NCI-H2227 (cell line): ENCODE measurements around the gene P2RX3.
A peak's percentile ranks its signal among the peaks of the same experiment; 100 is the strongest.

Experiments
- DNase-seq: peaks from one replicate; lab custom pipeline; 2025; ENCODE audit not compliant: unreplicated experiment; lab: John Stamatoyannopoulos, UW

The P2RX3 gene

DNA sequence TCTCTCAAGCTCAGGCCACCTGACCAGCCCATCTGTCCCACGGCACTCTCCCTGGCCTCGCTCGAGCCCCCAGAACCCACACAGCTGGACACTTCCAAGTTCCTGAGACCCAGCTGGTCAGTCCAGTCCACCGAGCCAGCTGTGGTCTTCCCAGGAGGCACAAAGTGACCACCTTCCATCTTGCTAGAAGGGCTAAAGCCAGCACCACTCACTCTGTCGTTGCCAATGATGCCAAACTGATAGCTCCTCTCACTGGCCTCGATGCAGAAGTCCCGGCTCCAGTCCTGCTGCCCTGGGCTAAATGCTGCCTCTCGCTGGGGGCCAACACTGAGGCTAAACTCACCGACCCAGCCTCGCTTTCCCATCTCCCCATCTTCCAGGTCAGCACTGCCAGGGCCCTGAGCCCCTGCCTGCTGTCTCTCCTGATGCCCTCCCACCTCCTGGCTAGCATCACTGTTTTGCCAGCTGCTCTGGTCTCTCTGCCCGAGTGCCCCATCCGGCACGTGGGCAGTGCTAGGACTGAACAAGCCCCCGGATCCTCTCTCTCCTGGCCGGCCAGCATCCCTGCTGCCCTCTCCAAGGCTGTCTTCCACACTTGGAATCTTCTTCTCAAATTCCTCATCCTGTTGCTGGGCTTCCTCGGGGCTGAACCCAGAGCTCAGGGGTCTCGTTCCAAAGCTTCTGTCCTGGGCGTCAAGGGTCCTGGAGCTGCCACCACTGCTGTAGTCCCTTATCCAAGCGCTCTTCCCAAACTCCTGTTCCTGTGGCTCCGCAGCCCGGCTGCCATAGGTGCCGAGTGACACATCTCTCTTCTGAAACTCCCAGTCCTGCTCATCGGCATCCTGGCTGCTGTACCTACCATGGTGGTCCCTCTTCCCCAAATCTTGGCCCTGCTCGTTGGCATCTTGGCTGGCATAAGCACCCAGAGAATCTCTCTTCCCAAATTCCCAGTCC lies 28.8 kb upstream of the P2RX3 start:
- DNase-seq = no peak

DNA sequence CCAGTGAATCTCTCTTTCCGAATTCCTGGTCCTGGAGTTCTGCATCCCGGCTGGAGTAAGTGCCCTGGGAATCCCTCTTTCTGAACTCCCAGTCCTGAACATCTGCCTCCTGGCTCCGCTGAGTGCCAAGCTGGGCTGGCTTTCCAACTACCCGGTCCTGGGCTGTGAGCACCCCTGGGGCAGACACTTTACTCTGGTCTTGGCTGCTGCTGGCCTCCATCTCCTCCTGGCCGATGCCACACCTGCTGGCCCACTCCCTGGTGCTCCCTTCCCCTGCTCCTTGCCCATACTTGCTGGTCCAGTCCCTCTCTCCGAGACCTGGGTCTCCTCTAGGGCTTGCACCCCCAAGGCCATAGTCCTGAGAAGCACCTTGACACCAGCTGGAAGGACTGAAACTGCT lies 28.1 kb upstream of the P2RX3 start:
- DNase-seq = no peak

DNA sequence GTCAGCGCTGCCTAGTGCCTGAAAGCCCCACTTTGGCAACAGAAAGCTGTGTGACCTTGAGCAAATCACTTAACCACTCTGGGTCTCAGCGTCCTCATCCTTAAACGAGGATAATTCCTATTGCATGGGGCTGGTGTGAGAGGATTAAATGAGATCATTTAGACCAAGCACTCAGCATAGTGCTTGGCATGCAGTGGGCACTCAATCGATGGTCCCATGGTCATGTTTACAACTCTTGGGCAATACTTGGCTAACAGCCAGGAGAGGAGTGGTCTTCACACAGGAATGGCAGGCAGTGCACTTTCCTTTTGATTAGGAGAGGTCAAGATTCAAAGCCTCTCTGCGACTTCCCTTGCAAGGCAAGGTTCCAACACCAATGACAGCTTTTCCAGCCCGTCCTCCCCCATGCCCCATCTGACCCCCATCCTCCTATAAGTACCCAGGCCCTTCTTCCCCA lies 27.5 kb upstream of the P2RX3 start:
- DNase-seq = peak; percentile 68

DNA sequence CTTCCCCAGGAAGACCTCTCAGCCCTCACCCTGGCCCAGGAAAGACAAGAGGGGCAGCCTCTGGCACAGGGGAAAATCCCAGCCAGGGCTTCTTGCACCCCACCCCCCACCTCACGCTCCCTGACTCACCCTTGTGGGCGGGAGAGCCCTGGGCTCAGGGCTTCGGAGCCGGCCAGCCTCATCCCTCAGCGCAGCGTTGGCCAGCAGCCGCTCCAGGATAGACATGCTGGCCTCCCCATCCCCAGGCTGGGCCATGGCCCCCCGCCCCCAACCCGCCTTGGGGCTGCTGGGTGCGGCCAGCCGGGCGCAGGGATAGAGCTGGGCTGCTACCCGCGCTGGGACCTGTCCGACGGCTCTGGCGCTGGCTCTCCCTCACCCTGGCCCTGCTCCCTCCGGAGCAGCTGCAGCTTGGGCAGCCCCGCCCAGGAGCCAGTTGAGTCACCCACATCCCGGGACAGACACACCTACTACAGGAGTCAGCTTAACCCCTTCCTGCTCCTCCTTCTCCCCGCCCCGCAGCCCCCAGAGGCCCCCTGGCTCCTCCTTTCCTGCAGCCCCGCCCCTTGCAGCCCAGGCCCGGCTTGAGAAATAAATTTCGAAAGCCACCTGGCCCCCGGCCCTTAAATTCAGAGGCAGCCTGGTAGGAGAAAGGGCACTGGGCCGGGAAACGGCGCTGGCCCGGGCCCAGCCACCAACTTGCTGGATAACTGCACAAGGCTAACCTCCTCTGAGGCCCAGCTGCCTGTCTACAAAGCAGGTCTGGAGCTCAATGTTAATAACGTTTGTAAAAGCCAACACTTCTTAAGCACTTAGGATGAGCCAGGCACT lies 26.8 kb upstream of the P2RX3 start:
- peak; percentile 78 for DNase-seq

DNA sequence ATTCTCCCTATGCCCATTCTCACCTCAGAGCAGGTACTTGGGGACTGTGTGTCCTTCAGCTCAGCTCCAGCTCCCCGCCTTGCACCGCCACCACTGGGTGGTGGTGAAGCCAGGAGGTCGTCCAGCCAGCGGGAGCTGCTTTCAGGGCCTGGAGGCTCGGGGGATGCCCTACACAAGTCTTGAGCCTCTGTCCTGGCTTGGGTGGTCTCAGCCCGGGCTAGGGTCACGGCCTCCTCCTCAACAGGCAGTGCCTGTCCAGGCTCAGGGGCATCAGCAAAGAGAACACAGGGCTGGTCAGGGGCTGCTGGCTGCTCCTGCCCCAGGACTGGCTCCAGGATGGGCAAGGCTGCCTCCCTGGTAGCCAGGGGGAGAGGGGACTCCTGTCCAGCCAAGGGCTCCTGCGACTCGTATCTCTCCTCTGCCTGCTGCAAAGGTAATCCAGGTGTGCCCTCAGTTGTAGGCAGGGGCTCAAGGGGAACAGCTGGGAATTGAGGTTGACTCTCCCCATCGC lies 25.6 kb upstream of the P2RX3 start:
- DNase-seq = no peak

DNA sequence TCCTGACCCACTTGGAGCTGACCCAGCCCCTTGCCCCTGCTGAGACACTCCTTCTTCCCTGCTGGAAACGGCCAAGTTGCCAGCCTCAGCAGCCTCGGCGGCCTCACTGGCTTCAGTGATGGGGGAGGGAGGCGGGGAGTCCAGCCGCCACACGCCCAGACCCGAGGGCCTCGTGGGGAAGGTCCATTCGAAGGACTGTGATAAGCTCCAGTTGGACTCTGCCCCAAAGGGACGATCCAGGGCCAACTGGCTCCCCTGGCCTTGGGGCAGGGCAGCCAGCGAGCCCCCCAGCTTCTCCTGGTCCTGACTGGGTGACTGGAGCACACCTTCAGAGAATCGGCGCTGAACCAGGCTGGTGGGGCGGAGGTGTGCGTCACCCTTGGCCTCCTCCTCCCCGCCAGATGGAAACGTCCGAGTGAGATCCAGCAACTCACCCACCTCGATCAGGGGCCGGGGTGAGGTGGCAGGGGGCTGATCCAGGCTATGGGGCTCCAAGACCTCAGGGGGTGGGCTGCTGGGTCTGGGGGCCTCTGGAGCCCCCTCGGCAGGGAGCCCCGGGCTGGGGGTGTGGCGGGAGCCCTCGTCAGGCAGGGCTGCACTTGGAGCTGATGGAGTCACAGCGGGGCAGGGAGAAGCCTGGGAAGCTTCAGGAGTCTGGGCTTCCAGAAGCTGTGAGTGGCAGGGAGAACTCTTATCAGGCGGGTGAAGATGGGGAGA lies 24.9 kb upstream of the P2RX3 start:
- DNase-seq = no peak

DNA sequence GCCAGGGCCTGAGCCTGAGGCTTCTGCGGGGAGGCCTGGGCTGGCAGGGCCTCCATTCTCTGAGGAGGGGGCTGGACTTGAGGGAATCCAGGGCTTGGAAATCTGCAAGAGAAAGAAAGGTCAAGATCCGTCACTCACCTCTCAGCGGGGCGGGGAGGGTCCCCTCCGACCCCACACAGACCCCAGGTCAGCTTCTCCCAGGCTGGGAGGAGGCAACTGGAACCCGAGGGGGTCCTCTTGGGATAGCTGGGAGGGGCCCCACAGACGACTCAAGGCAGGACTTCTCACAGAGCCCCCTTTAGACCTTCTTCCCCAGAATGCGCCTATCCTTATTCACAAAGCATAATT lies 24.4 kb upstream of the P2RX3 start:
- no peak for DNase-seq

DNA sequence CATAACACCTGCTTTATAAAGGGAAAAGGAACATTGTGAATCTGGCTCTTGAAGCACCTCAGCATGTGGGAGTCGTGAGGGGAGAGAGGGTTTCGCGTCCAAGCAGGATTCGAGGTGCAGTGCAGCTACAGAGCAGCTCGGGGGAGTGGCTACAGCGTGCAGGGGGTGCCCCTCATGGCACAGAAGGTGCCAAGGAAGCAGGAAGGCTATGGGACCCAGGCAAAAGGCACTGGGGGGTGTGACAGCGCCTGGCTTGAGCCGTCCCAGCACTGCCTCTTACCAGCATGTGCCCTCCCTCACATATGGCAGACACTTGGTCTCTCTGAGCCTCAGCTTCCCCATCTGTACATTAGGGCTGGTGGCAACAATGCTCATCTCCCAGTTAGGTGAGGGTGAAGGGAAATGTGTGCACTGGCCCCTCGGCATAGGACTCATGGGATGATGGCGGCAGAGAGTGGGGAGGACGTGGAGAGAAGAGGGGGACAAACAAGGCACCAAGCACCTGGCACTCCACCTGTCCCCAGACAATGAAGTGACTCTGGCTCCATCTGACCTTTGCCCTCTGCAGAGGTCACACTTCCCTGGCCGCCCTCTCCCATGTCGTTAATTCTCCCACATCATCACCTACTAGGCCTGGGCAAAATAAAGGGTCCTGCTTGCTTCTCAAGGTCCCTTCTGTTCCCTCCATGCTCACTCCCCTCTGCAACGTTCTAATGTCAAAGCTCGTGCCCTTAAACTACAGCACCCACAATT lies 23.8 kb upstream of the P2RX3 start:
- DNase-seq = no peak

DNA sequence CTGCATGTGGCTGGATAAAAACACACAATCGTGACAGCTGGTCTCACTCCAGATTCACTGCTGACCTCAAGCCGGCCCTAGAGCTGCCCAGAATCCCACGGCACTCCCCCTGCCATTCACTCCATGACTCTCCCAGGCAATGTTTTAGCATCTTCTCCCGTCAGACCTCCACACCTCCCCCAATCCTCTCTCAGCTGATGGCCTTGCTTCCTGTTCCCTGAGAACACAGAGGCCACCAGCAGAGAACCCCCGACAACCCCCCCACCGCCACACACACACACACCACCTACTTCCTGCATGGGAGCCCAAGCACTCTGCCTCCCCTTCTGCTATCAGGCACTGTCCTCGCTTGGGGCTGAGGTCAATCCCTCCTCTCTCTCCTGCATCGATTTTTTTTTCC lies 22.7 kb upstream of the P2RX3 start:
- peak; percentile 62 for DNase-seq

DNA sequence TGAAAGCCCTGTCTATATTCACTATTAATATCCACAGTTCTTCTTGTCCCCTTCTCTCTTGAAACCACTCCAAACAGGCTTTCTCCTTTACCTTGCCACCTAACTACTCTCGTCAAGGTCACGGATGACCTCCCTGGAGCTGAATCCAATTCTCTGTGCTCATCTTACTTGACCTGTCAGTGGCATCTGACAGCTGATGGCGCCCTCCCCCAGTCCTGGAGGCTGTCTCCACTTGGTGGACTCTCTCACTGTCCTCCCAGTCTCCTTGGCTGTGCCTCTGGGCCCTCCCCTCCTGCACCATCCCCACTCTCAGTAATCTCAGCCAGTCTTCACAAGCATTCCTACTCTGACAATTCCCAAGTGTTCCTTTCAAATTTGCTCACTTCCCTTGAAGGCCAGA lies 22.1 kb upstream of the P2RX3 start:
- peak; percentile 60 for DNase-seq

DNA sequence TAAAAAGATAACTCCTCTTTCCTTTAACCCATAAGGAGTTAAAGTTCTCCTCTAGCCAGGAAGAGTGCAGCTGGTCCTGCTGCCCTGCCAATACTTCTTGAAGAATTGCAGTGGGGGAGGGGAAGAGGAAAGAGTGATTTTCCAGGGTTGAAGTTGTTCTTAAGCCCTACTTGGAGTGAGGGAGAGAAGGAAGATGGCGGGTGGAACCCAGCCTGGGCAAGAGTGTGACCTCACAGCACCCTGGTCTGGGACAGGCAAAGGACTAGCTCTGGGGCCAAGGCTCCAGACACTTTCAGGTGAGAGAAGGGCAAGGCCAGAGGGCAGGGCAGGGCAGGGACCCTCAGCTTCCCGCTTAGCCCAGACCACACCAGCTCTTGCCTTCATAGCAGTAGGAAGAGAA lies 20.0 kb upstream of the P2RX3 start:
- no peak for DNase-seq

DNA sequence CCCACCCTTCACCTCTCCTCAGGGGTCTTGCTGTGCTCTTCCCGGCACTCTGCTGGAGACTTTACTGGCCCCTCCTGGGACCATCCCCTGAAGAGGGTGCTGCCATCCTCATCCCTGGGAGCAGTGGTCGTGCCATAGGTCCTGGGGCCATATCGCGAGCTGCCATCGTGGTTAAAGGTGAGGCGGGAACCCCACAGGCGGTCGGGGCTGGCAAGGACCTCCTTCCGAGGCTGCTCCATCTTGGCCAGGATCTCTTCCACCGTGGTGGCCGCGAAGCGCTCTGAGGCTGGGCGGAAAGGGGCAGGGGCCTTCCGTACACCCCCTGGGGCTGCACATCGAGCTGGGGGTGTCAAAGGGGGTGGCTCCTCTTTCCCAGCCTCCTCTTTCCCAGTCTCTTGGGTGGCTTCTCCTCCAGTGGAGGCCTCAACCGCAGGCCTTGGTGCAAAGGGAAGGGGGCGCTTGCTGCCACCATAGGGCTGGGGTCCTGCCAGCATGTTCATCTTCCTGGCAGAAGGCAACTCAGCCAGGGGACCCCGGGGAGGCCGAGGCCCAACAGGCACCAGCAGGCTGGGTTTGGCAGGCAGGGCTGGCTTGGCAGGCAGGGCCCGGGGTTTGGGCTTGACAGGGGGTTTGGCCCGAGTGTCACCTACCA lies 18.0 kb upstream of the P2RX3 start:
- DNase-seq = no peak

DNA sequence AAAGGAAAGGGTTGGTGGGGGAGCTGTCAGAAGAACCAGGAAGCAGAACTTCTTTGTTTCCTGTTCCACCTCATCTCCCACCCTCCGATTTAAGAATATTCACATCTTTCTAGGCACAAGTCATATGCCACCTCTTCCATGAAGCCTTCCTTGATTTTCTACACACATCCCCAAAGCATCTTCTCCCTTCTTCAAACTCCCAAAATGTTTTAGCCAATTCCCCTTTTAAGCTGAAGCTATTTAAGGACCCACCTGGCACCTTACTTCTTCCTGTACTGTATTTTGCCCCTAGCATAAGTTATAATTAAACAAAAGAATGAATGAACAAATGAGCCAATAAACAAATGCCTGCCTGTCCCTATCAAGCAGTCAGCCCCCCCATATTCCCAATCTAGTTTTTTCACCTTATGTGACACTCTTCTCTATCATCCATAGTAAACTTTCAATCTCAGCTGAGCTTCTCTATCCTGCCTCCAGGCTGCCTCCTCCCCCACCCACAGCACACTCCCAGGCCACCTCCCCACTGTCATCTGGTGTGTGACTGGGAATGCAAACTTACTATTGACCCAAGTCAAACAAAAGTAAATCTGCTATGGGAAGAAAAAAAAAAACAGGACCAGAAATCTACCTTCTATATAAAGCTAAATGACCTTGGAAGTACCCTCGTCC lies 17.3 kb upstream of the P2RX3 start:
- DNase-seq = no peak

DNA sequence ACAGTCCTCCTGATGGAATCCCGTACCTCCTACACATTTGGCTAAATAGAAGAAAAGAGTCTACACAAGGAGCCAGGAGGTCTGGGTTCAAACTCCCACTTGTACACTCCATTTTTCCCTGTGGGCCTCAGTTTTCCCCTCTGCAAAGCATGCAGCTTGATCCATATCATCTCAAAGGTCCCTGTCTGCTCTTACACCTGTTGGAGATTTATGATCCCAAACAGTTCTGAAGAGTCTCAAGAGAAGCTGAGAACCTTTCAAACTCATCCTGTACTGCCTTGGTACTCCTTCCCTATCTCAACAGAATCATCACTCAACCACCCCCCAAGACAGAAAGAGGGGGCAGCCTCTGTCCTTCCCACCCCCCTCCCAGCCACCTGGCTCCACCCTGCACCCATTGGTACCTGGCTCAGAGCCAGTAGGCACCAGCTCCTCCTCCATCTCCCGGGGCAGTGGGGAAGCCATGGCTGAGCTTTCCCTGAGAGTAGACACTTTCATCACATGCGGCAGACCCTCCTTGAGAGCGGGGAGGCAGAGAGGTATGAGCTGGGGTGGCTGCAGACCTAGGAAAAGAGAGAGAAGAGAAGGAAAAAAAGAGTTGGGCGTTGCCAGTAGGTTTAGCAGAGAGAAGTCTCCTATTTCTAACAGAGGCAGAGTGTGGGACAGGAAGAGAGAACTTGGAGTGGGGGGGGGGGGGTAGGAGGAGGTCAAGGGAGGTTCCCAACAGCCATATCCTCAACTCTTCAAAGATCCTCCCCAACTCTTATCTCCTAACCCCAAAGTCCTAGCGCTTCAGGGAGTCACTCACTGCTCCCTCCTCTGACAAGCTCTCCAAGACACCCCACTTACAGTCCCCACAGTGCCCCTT lies 16.5 kb upstream of the P2RX3 start:
- DNase-seq = peak; percentile 46

DNA sequence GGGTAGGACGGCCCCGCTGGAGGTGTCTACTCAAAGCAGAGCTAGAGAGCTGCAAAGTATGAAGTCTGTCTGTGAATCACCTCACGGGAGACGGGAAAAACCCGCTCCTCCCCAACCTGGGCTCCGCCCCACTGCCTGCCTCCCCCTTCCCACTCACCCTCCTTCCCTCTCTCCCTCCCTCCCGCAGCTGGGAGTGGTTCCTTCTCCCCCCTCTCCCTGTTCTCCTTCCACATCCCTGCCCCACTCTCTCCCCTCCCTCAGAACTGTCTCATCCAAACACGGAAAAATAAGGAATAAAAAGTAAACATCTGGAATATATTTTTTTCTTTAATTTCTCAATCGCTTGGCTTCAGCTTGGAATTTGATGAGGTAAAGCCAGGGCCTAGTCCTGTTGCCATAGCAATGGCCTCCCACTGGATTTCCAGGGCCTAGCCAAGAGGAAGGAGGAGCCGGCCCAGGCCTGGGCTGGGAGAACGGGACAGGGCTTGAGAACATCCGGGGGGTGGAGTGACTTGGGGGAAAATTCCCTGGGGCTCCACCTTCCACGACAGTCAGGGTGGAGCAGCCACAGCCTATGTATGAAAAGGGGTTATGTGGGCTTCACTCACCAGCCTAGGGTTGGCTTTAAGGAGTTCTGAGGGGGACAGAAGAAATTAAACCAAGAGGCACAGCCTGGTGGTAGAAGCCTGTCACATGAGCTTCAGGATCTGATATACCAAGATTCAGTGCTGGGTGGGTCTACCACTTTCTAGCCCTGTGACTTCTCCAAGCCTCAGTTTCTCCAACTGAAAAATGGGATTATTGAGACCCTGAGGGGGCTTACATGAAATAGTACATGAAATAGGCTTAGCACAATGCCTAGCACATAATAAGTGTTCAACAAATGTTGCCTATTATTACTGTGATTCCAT lies 15.6 kb upstream of the P2RX3 start:
- peak; percentile 88 for DNase-seq

DNA sequence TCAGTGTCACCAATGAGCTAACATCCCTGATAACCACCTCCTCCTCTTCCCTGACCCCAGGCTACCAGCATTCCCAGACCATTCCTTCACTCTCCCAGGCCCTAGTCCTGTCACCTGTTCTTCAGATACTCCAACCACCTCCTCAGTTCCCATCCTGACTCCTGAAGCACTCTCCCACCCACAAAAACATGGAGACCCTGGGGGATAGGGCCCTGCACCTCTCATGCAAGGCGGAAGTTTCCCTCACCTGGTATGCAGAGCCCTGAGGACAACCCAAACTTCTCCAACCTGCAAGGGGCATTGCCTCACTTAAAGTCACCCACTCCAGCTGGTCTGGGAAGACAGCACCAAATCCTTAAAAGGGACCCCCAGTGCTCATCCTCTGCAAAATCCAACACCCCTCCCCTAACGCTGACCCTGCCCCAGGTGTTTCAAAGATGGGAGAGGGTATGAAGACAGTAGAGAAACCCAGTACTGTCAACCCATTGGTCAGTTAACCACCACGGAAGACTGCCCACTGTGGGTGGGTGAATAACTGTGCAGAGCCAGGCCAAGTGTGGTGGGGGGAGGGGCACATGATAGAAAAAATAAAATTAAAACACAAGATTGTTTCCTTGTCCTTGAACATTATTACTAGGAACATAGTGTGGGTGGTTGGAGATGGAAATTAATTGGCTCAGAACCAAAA lies 14.8 kb upstream of the P2RX3 start:
- peak; percentile 24 for DNase-seq

DNA sequence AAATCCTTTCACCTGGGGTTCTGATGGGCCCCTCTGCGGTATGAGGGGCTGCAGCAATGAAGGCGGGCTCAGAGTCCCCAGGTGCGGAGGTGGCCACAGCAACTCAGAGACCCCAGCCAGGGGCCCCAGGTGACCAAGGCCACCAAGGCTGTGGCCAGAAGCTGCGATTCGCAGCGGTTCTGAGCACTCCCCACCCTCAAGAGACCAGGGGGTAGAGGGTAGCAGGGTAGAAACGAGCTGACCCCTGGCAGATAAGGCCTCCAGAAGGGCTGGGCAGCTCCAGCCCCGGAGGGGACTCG lies 14.3 kb upstream of the P2RX3 start:
- DNase-seq = no peak
